Mesothelial cell of epicardium (in vitro differentiated cells): ENCODE results near the gene DGCR2. TPM values are rescaled to one million over a fixed set of nuclear protein-coding genes. Genes with fewer than 3 reads are reported as not detected.
"Not testable (repeated sequence)": the region's sequence is repeated elsewhere in the genome, so short reads cannot be mapped to it uniquely, and the experiment has no call there.

ENCODE experiments used
- DNase-seq, 2 experiments: peaks; one replicate each; pipeline ENCODE4 v3.0.0; 2021; ENCODE audit warnings: low spot score in 2 of 2; ENCODE audit not compliant: unreplicated experiment in 2 of 2
- H3K27ac Mint-ChIP-seq: 2 replicates; pipeline ENCODE4 v1.8.0; 2021; ENCODE audit warnings: mixed read lengths
- H3K27me3 Mint-ChIP-seq: 2 replicates; pipeline ENCODE4 v1.8.0; 2021; ENCODE audit warnings: low read depth, mixed read lengths
- H3K36me3 Mint-ChIP-seq: 2 replicates; pipeline ENCODE4 v1.8.0; 2021; ENCODE audit warnings: mixed read lengths
- H3K4me1 Mint-ChIP-seq: 2 replicates; pipeline ENCODE4 v1.8.0; 2021; ENCODE audit warnings: mixed read lengths
- H3K4me3 Mint-ChIP-seq: 2 replicates; pipeline ENCODE4 v1.8.0; 2021; ENCODE audit warnings: mild to moderate bottlenecking, moderate library complexity, mixed read lengths
- H3K9me3 Mint-ChIP-seq: 2 replicates; pipeline ENCODE4 v1.8.0; 2021; ENCODE audit warnings: mixed read lengths
- CTCF ChIP-seq: fragments of 200-600 bp; sonication (generic); IDR thresholded peaks from one replicate; pipeline ENCODE4 v1.5.0; 2021; ENCODE audit warnings: antibody characterized with exemption; ENCODE audit not compliant: unreplicated experiment
- total RNA-seq: library from RNA; stranded (reverse); gene quantifications from 3 replicates; pipeline ENCODE4 v1.2.1, GENCODE V29; 2021

Gene DGCR2
- total RNA-seq, 1 donor from 2014 or later: 78.3 TPM

- no peaks in the 10 kb centered on the region for H3K4me1 Mint-ChIP-seq
- no peak for DNase-seq
- H3K36me3 Mint-ChIP-seq: no peaks in the 10 kb centered on the region
- no peak for TF ChIP-seq CTCF
- no peak overlapping the region for H3K27ac Mint-ChIP-seq
- no peak overlapping the region for H3K4me3 Mint-ChIP-seq
- peaks cover 4% of the 10 kb centered on the region for H3K9me3 Mint-ChIP-seq
- H3K27me3 Mint-ChIP-seq: peaks cover 75% of the 10 kb centered on the region
These were observed 119.6 kb downstream of the DGCR2 start for GRCh38 chr22:19002684-19003038.

DNA sequence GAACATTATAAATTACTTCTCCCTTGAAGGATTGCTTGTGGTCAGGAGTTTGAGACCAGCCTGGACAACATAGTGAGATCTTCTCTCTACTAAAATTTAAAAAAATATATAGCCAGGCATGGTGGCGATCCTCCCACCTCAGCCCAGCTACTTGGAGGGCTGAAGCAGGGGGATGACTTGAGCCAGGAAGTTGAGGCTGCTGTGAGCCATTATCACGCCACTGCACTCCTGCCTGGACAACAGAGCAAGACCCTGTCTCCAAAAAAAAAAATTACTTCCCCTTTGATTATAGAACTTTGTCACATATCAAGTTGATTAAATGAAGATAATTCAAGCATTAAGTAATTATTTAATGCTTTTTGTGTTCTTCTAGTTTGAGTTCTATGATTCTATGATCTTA, 121.0 kb downstream of the DGCR2 start:
- H3K4me3 Mint-ChIP-seq: no peak overlapping the region
- H3K27ac Mint-ChIP-seq: no peak overlapping the region
- no peaks in the 10 kb centered on the region for H3K4me1 Mint-ChIP-seq
- H3K27me3 Mint-ChIP-seq: peaks cover 83% of the 10 kb centered on the region
- DNase-seq: no peak
- H3K9me3 Mint-ChIP-seq: peaks cover 4% of the 10 kb centered on the region
- no peak for TF ChIP-seq CTCF
- H3K36me3 Mint-ChIP-seq: no peaks in the 10 kb centered on the region

- H3K9me3 Mint-ChIP-seq, H3K4me3 Mint-ChIP-seq, H3K27ac Mint-ChIP-seq, H3K36me3 Mint-ChIP-seq, H3K4me1 Mint-ChIP-seq, DNase-seq: not testable (repeated sequence)
- H3K27me3 Mint-ChIP-seq: peaks cover 77% of the 10 kb centered on the region
These were observed 122.1 kb downstream of the DGCR2 start for GRCh38 chr22:19000106-19000505.

DNA sequence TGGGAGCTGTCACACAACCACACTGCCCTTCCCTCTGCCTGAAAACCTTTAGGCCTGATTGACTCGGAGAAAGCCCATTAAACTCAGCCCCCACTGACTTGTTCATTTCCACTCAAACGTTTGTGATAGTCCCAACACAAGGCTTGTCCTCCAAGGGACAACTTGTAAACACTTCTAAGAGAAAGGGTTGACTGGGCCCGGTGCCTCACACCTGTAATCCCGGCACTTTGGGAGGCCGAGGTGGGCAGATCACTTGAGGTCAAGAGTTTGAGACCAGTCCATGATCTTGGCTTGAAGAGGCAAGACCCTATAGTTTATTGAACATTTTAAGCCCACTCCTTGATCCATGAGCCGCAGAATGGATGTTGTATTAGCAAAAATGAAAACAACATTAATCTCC, 122.8 kb downstream of the DGCR2 start:
- no peaks in the 10 kb centered on the region for H3K4me1 Mint-ChIP-seq
- no peak for TF ChIP-seq CTCF
- peaks cover 3% of the 10 kb centered on the region for H3K9me3 Mint-ChIP-seq
- peaks cover 74% of the 10 kb centered on the region for H3K27me3 Mint-ChIP-seq
- H3K36me3 Mint-ChIP-seq: no peaks in the 10 kb centered on the region
- DNase-seq: no peak
- no peak overlapping the region for H3K4me3 Mint-ChIP-seq
- H3K27ac Mint-ChIP-seq: no peak overlapping the region

DNA sequence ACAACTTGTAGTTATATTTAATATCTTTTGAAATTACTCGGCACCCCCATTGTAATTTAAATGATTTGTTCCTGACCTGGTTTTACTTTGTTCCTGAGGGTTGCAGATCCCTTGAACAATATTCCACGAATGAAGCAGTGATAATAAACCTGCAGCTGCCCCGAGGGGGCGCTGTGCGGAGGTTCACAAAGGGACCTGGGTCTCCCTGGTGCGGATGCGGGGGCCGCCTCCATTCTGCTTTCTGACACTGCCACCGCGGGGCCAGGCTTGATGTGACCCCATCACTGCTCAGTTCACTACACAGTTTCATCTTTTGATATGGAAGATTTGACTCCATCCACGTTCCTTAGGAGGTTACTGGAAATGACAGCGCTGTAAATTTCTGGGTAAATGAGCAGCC, 123.2 kb downstream of the DGCR2 start:
- DNase-seq: no peak
- Mint-ChIP-seq H3K27ac (no peak overlapping the region), H3K27me3 (peaks cover 70% of the 10 kb centered on the region)

GRCh38 chr22:18997925-18998315, 124.3 kb downstream of the DGCR2 start:
- H3K9me3 Mint-ChIP-seq: no peaks in the 10 kb centered on the region
- peaks cover 59% of the 10 kb centered on the region for H3K27me3 Mint-ChIP-seq
- H3K4me1 Mint-ChIP-seq: no peaks in the 10 kb centered on the region
- no peak overlapping the region for H3K4me3 Mint-ChIP-seq
- no peak overlapping the region for H3K27ac Mint-ChIP-seq
- DNase-seq: no peak
- no peak for TF ChIP-seq CTCF
- no peaks in the 10 kb centered on the region for H3K36me3 Mint-ChIP-seq

More for the DNA sequence above, 123.2 kb downstream of the DGCR2 start:
- peak; percentile 45 for TF ChIP-seq CTCF
- H3K4me1 Mint-ChIP-seq: no peaks in the 10 kb centered on the region
- H3K4me3 Mint-ChIP-seq: no peak overlapping the region
- no peaks in the 10 kb centered on the region for H3K9me3 Mint-ChIP-seq
- H3K36me3 Mint-ChIP-seq: no peaks in the 10 kb centered on the region
